Neural progenitor cell (in vitro differentiated cells): Measurements from ENCODE around the gene NEIL1.

Source experiments
- CTCF ChIP-seq: fragments of 200-600 bp; sonication (generic); IDR thresholded peaks from 2 replicates; pipeline ENCODE4 v1.5.1; 2017; ENCODE audit warnings: antibody characterized with exemption, mild to moderate bottlenecking
- EZH2 ChIP-seq: fragments of 200-600 bp; sonication (generic); IDR thresholded peaks from 2 replicates; pipeline ENCODE4 v1.6.1; 2017; ENCODE audit warnings: antibody characterized with exemption, mild to moderate bottlenecking, moderate library complexity
- EZH2phosphoT487 ChIP-seq: fragments of 200-600 bp; sonication (generic); IDR thresholded peaks from 2 replicates; pipeline ENCODE4 v1.6.1; 2017; ENCODE audit warnings: antibody characterized with exemption

- TF ChIP-seq CTCF (no peak), EZH2 (no peak), EZH2phosphoT487 (no peak)
Observed at GRCh38 chr15:75360856-75361255, 14.0 kb downstream of the NEIL1 start.
